Measurements from ENCODE around the gene CARD11. TPM values are rescaled to one million over a fixed set of nuclear protein-coding genes. Genes with fewer than 3 reads are reported as not detected.

Gene CARD11
- total RNA-seq, 2 experiments from 2014 or later = 99.4 to 105 TPM

DNA sequence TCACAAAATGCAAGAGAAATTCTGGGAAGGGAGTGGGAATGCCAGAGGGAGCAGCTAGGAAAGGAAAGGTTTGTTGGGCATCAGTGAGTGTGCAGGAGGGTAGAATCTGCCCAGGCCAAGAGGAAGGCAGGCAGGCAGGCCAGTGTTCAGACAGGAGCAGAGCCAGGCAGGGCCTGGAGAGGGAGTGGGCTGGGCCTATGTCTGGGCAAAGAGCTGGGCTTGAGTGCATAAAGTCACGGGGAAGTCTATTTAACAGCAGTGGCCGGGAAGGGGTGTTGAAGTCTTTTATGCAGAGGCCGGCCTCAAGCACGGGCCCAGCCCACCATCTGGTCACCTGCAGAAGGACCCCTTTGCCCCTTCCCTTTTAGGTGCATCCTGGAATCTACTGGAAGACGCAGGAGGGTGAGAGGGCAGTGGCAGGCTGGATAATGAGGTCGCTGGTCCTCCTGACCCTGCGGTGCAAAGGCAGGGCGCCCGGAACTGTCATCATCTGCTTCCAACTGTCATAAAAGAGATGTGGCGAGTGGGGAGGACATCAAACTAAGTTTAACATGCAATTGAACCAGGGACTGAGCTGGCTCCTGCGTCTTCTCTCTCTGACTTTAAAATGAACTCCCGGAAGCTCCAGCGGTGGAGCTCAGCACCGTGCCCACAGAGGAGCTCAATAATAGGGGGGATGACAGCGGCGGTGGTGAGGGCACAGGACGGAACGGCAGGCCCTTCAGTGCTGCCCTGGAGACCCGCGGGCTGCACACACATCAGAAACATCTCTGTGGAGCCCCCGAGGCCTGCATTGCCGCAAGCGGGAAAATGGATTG lies 29.5 kb downstream of the CARD11 start:
- CTCF ChIA-PET = no interaction called here
- Mint-ChIP-seq H3K27ac (no peak overlapping the region), H3K4me3 (no peak overlapping the region), H3K27me3 (ENCODE audit: low read depth) (no peaks in the 10 kb centered on the region), H3K9me3 (peaks cover 4% of the 10 kb centered on the region), H3K4me1 (ENCODE audit: low read depth) (peaks cover 43% of the 10 kb centered on the region), H3K36me3 (ENCODE audit: low read depth) (peaks cover 49% of the 10 kb centered on the region)
- DNase-seq = no peak
- intact Hi-C loops (cut with micrococcal nuclease) = no loop called here

DNA sequence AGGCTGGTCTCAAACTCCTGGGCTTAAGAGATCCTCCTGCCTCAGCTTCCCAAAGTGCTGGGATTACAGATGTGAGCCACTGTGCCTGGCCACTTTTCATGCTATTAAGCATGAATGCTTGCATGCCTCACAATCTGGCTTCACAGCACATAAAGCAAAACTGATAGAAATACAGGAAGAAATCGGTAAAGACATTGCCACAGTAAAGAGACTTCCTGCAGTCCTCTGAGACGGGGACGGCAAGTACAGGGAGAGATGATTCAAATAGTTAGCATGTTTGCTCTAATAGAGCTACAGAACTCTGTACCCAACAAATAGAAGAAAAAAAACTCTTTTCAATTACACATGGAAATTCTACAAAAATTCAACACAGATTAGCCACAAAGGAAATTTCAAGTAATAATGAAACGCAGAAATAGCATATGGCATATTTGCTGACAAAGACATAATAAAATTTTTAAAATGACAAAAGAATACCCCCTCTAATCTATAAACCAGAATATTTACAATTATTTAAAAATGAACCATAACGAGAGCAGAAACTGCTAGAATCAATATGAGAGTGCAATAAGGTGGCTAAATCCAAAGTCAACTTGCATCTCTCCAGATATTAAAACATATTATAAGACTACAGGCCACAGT lies 32.3 kb downstream of the CARD11 start:
- H3K4me3 Mint-ChIP-seq = no peak overlapping the region
- peak overlapping the region; percentile 40 for H3K27ac Mint-ChIP-seq
- peaks cover 69% of the 10 kb centered on the region for H3K4me1 Mint-ChIP-seq (ENCODE audit: low read depth)
- H3K36me3 Mint-ChIP-seq (ENCODE audit: low read depth) = peaks cover 58% of the 10 kb centered on the region
- CTCF ChIA-PET = interaction anchor here (0.6 to 1.3 kb wide), 2 partner anchors 11 to 136 kb away, joined by 3 to 6 read pairs; no protein-coding TSS in a partner anchor
- intact Hi-C loops (cut with micrococcal nuclease) = no loop called here
- H3K9me3 Mint-ChIP-seq = peaks cover 4% of the 10 kb centered on the region
- no peaks in the 10 kb centered on the region for H3K27me3 Mint-ChIP-seq (ENCODE audit: low read depth)
- DNase-seq = peak; percentile 26

DNA sequence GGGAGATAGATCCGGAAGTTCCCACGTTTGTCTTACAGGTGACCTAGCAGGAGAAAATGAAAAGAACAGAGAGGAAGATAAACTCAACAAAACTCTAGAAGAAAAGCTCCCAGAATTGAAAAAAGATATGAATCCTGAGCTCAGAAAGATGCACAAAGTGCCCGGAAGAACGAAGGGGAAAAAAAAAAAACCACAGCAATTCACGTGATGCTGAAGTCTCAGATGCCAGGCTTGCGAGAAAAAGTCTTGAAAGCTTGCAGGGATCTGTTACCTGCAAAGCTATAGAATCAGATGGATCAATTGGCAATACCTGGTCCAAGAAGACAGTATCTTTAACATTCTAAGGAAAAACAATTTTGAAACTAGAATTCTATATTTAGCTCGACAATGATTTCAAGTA lies 33.5 kb downstream of the CARD11 start:
- no peaks in the 10 kb centered on the region for H3K27me3 Mint-ChIP-seq (ENCODE audit: low read depth)
- CTCF ChIA-PET = interaction anchor here (1.3 to 1.8 kb wide), 2 partner anchors 9 to 11 kb away, joined by 6 to 7 read pairs; no protein-coding TSS in a partner anchor
- H3K36me3 Mint-ChIP-seq (ENCODE audit: low read depth) = peaks cover 55% of the 10 kb centered on the region
- peaks cover 75% of the 10 kb centered on the region for H3K4me1 Mint-ChIP-seq (ENCODE audit: low read depth)
- DNase-seq = no peak
- H3K9me3 Mint-ChIP-seq = peaks cover 4% of the 10 kb centered on the region
- no peak overlapping the region for H3K4me3 Mint-ChIP-seq
- peak overlapping the region; percentile 82 for H3K27ac Mint-ChIP-seq
- intact Hi-C loops (cut with micrococcal nuclease) = no loop called here

DNA sequence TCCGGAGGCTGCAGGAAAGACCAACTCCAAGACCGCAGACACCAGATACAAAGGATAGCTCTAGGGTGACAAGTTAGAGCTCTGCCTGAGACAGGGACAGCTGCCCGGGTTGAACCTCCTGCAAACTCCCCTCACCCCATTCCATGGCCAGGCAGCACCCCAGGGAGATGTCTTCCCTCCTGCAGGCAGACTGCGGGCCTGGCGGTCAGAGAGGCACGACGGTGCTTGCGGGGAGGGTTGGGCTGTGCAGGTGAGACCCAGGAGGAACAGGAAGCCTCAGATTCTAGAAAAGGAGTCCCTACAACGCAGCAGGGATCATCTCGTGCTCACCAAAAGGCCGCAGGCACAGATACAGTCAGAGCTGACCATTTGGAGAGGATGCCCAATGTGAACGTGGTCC lies 34.6 kb downstream of the CARD11 start:
- no peak for DNase-seq
- peaks cover 44% of the 10 kb centered on the region for H3K36me3 Mint-ChIP-seq (ENCODE audit: low read depth)
- H3K27ac Mint-ChIP-seq = peak overlapping the region; percentile 36
- no peaks in the 10 kb centered on the region for H3K27me3 Mint-ChIP-seq (ENCODE audit: low read depth)
- intact Hi-C loops (cut with micrococcal nuclease) = no loop called here
- peaks cover 74% of the 10 kb centered on the region for H3K4me1 Mint-ChIP-seq (ENCODE audit: low read depth)
- H3K4me3 Mint-ChIP-seq = no peak overlapping the region
- peaks cover 4% of the 10 kb centered on the region for H3K9me3 Mint-ChIP-seq
- CTCF ChIA-PET = interaction anchor here (1.8 to 1.9 kb wide), 2 partner anchors 10 to 56 kb away, joined by 4 to 7 read pairs; no protein-coding TSS in a partner anchor

DNA sequence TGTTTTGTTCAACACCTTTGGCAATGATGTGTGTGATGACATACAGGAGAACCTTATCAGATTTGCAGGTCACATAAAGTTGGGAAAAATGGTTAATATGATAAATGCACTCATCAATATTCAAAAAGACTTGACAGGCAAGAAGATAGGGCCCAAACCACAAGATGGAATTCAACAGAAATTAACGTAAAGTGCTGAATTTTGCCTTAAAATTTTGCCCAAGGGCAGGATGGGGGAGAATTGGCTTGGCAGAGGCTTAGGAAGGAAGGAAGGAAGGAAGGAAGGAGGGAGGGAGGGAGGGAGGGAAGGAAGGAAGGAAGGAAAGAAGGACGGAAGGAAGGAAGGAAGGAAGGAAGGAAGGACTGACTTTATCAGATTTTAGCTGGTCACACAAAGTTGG lies 35.3 kb downstream of the CARD11 start:
- H3K4me3 Mint-ChIP-seq = no peak overlapping the region
- CTCF ChIA-PET = interaction anchor here (1.9 kb wide), 1 partner anchor 56 kb away, joined by 4 read pairs; no protein-coding TSS in a partner anchor
- no peaks in the 10 kb centered on the region for H3K27me3 Mint-ChIP-seq (ENCODE audit: low read depth)
- intact Hi-C loops (cut with micrococcal nuclease) = no loop called here
- H3K9me3 Mint-ChIP-seq = no peaks in the 10 kb centered on the region
- peaks cover 75% of the 10 kb centered on the region for H3K4me1 Mint-ChIP-seq (ENCODE audit: low read depth)
- H3K36me3 Mint-ChIP-seq (ENCODE audit: low read depth) = peaks cover 40% of the 10 kb centered on the region
- H3K27ac Mint-ChIP-seq = peak overlapping the region; percentile 47
- no peak for DNase-seq

DNA sequence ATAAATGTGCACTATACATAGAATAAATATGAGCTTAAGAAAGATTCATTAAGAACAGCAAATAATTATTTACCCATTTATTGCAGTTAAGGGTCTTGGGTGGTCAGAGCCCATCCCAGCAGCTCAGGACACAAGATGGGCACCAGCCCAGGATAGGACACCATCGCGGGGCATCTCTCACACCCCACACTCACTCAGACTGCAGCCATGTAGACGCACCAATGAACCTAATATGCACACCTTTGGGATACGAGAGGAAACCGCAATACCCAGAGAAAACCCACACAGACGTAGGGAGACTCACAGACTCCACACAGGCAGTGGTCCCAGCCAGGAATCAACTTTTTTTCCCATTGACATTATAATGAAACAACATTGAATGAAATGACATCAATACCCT lies 36.0 kb downstream of the CARD11 start:
- intact Hi-C loops (cut with micrococcal nuclease) = no loop called here
- no peaks in the 10 kb centered on the region for H3K9me3 Mint-ChIP-seq
- CTCF ChIA-PET = interaction anchor here (1.9 kb wide), 1 partner anchor 57 kb away, joined by 4 read pairs; no protein-coding TSS in a partner anchor
- no peak for DNase-seq
- no peak overlapping the region for H3K27ac Mint-ChIP-seq
- H3K36me3 Mint-ChIP-seq (ENCODE audit: low read depth) = peaks cover 35% of the 10 kb centered on the region
- no peak overlapping the region for H3K4me3 Mint-ChIP-seq
- H3K27me3 Mint-ChIP-seq (ENCODE audit: low read depth) = no peaks in the 10 kb centered on the region
- peaks cover 70% of the 10 kb centered on the region for H3K4me1 Mint-ChIP-seq (ENCODE audit: low read depth)

DNA sequence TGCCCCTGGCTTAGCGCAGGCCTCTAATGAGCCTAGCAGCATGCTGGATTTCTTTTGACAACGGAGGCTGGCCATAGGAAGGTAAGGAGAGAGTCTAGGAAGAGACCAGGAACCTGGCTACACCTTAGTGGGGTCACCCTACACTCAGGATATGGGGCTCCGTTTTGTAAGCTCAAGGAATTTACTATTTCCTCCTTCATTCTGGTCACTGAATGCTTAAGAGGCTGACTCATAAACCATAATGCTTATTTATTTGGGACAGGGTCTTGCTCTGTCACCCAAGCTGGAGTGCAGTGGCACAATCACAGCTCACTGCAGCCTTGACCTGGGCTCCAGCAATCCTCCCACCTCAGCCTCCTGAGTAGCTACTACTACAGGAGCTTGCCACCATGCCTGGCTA lies 38.4 kb downstream of the CARD11 start:
- CTCF ChIA-PET = interaction anchor here (0.6 kb wide), 1 partner anchor 34 kb away, joined by 3 read pairs; no protein-coding TSS in a partner anchor
- Mint-ChIP-seq H3K4me1 (ENCODE audit: low read depth) (peaks cover 57% of the 10 kb centered on the region), H3K36me3 (ENCODE audit: low read depth) (peaks cover 48% of the 10 kb centered on the region), H3K27ac (no peak overlapping the region), H3K27me3 (ENCODE audit: low read depth) (no peaks in the 10 kb centered on the region), H3K4me3 (no peak overlapping the region), H3K9me3 (no peaks in the 10 kb centered on the region)
- DNase-seq = no peak
- intact Hi-C loops (cut with micrococcal nuclease) = no loop called here

DNA sequence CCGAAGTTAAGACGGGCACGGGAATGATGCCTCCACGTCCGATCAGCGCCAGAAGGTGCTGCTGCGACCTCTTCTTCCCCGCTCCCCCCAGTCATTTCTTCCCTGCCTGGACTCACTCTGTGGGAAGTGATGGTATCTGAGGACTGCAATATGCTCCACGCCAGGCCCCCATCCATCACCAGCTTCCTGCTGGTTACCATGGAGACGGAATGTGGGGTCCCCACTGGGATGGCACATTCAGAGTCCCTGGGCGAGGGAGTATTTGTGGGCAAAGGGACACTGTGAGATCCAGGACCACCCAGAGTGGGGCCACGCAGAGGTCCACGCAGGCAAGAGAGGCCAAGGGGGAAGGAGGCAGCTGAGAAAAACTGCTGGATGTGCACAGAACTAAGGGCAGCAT lies 39.7 kb downstream of the CARD11 start:
- H3K9me3 Mint-ChIP-seq = no peaks in the 10 kb centered on the region
- peaks cover 55% of the 10 kb centered on the region for H3K36me3 Mint-ChIP-seq (ENCODE audit: low read depth)
- peak overlapping the region; percentile 41 for H3K27ac Mint-ChIP-seq
- CTCF ChIA-PET = interaction anchor here (0.6 kb wide), 1 partner anchor 88 kb away, joined by 3 read pairs; no protein-coding TSS in a partner anchor
- peaks cover 58% of the 10 kb centered on the region for H3K4me1 Mint-ChIP-seq (ENCODE audit: low read depth)
- no peak for DNase-seq
- no peaks in the 10 kb centered on the region for H3K27me3 Mint-ChIP-seq (ENCODE audit: low read depth)
- intact Hi-C loops (cut with micrococcal nuclease) = no loop called here
- H3K4me3 Mint-ChIP-seq = no peak overlapping the region

DNA sequence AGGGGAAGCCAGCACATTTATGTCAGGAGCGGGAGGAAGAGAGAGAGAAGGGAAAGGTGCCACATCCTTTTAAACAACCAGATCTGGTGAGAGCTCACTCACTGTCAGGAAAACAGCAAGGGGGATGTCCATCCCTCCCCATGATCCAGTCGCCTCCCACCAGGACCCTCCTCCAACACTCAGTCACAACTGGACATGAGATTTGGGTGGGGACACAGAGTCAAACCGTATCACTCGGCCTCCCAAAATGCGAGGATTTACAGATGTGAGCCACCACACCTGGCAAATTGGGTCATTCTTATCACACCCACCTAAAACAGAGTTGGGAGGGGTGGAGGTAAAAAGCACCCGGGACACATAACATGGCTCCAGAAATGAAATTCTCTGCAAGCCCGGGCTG lies 41.0 kb downstream of the CARD11 start:
- H3K27me3 Mint-ChIP-seq (ENCODE audit: low read depth) = no peaks in the 10 kb centered on the region
- H3K4me3 Mint-ChIP-seq = no peak overlapping the region
- CTCF ChIA-PET = no interaction called here
- intact Hi-C loops (cut with micrococcal nuclease) = no loop called here
- no peaks in the 10 kb centered on the region for H3K9me3 Mint-ChIP-seq
- no peak for DNase-seq
- peaks cover 46% of the 10 kb centered on the region for H3K4me1 Mint-ChIP-seq (ENCODE audit: low read depth)
- H3K36me3 Mint-ChIP-seq (ENCODE audit: low read depth) = peaks cover 49% of the 10 kb centered on the region
- H3K27ac Mint-ChIP-seq = no peak overlapping the region

DNA sequence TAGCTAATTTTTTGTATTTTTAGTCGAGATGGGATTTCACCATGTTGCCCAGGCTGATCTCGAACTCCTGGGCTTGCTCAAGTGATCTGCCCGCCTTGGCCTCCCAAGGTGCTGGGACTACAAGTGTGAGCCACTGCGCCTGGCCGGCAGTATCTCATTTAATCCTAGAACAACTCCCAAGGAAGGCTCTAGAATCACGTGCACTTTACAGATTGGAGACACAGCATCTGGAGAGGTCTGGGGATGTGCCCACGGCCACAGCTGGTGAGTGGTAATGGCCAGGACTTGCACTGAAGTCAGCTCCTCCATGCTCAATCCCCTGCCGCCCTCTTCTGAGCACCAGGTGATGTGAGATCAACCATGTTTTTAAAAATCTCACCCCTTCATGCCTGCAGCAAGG lies 43.1 kb downstream of the CARD11 start:
- DNase-seq = no peak
- Mint-ChIP-seq H3K36me3 (ENCODE audit: low read depth) (peaks cover 54% of the 10 kb centered on the region), H3K4me1 (ENCODE audit: low read depth) (peaks cover 30% of the 10 kb centered on the region), H3K4me3 (no peak overlapping the region), H3K27me3 (ENCODE audit: low read depth) (no peaks in the 10 kb centered on the region), H3K27ac (no peak overlapping the region), H3K9me3 (peaks cover 11% of the 10 kb centered on the region)
- CTCF ChIA-PET = interaction anchor here (2.4 kb wide), 1 partner anchor 10 kb away, joined by 6 read pairs; no protein-coding TSS in a partner anchor
- intact Hi-C loops (cut with micrococcal nuclease) = no loop called here

DNA sequence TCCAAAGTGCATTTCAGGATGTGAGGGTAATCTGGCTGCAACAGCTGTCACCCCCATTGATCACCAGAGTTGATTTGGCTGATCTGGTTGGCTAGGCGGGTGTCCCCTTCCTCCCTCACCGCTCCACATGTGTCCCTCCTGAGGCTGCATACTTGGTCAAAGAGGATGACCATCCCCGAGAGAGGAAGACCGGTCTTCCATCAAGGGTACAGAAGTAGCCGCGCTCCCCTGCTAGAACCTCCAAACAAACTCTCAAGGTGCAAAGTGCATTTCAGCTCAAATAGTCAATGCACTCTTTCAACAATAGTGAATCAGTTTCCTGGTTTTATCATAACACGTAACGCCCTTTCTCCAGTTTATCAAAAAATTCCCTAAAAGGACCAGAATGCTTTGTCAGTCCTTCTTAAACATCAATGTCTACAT lies 44.6 kb downstream of the CARD11 start:
- H3K4me3 Mint-ChIP-seq = no peak overlapping the region
- no peaks in the 10 kb centered on the region for H3K27me3 Mint-ChIP-seq (ENCODE audit: low read depth)
- peaks cover 23% of the 10 kb centered on the region for H3K9me3 Mint-ChIP-seq
- CTCF ChIA-PET = interaction anchor here (0.8 to 0.9 kb wide), 2 partner anchors 11 to 61 kb away, joined by 5 to 7 read pairs; no protein-coding TSS in a partner anchor
- DNase-seq = no peak
- H3K27ac Mint-ChIP-seq = peak overlapping the region; percentile 82
- H3K36me3 Mint-ChIP-seq (ENCODE audit: low read depth) = peaks cover 69% of the 10 kb centered on the region
- intact Hi-C loops (cut with micrococcal nuclease) = no loop called here
- peaks cover 30% of the 10 kb centered on the region for H3K4me1 Mint-ChIP-seq (ENCODE audit: low read depth)

DNA sequence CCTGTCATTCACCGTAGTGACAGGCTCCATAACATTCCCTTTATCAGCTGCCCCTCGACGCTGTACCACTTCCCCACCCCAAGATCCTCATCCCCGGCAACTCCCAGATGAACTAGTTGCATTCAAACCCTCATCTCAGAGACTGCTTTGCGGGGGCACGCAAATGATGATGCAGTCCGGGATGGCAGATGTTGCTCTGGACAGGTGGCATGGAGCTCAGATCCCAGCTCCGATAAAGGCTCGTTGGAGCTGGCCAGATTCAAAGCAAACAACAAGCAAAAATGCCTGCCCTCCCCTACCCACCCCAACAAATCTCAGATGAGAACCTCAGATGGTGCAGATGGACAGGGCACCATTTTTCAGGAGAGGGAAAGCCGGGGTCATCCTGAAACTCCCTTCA lies 46.7 kb downstream of the CARD11 start:
- Mint-ChIP-seq H3K9me3 (peaks cover 30% of the 10 kb centered on the region), H3K4me1 (ENCODE audit: low read depth) (peaks cover 25% of the 10 kb centered on the region), H3K4me3 (no peak overlapping the region), H3K36me3 (ENCODE audit: low read depth) (peaks cover 75% of the 10 kb centered on the region), H3K27ac (no peak overlapping the region), H3K27me3 (ENCODE audit: low read depth) (no peaks in the 10 kb centered on the region)
- no peak for DNase-seq
- intact Hi-C loops (cut with micrococcal nuclease) = no loop called here
- CTCF ChIA-PET = interaction anchor here (0.7 to 1.6 kb wide), 4 partner anchors 14 to 287 kb away, joined by 3 read pairs; no protein-coding TSS in a partner anchor
